Endothelial cell of umbilical vein (primary cell): ENCODE measurements around the gene SMIM31. TPM values are rescaled to one million over a fixed set of nuclear protein-coding genes. Genes with fewer than 3 reads are reported as not detected.

Source experiments
- BruUV-seq: library from RNA; stranded (reverse); fragments of 400-500 nt; replicated peaks from 2 replicates; lab custom pipeline; 2021; lab: Mats Ljungman, UMichigan
- CTCF ChIA-PET: fragments of 300-600, 350-600 bp; sonication (Branson Sonifier 250); formaldehyde crosslinking; loops from one replicate; lab custom pipeline; 2021; ENCODE audit warnings: antibody characterized with exemption, inconsistent platforms; lab: Charles Lee
- POLR2A ChIA-PET: fragments of 300-600, 350-600 bp; sonication (Branson Sonifier 250); formaldehyde crosslinking; loops from one replicate; lab custom pipeline; 2021; ENCODE audit warnings: antibody characterized with exemption, inconsistent platforms; lab: Charles Lee
- DNase-seq: peaks from one replicate; pipeline ENCODE4 v3.0.0-alpha.2; 2011; ENCODE audit warnings: low read depth, low spot score
- FAIRE-seq: peaks from 2 replicates; lab custom pipeline; 2011; peaks lifted over from hg19 to GRCh38; lab: Jason Lieb, UNC
- H2AFZ ChIP-seq: 2 replicates; pipeline ENCODE4 v1.6.0; 2012; ENCODE audit warnings: low read depth, low read length, control low read depth, inconsistent platforms
- H3K27ac ChIP-seq: 2 replicates; pipeline ENCODE4 v1.5.1; 2011; ENCODE audit warnings: low read depth, mild to moderate bottlenecking, control low read depth, low read length, moderate library complexity; ENCODE audit not compliant: insufficient read depth
- H3K27me3 ChIP-seq, 2 experiments: 2 replicates each; pipeline versions ENCODE4 v1.6.0 to v1.6.1; 2011; ENCODE audit warnings: low read length in 2 of 2, mixed read lengths in 1 of 2; ENCODE audit not compliant: control insufficient read depth in 2 of 2, insufficient read depth in 2 of 2
- H3K36me3 ChIP-seq, 2 experiments: 2 replicates in 1 of 2; 3 replicates in 1 of 2; pipeline ENCODE4 v1.5.1; 2011; ENCODE audit warnings: low read length in 2 of 2, mild to moderate bottlenecking in 1 of 2, moderate library complexity in 1 of 2; ENCODE audit not compliant: control insufficient read depth in 2 of 2, insufficient read depth in 2 of 2; ENCODE audit errors: extremely low read depth in 1 of 2
- H3K4me1 ChIP-seq: 3 replicates; pipeline ENCODE4 v1.5.1; 2011; ENCODE audit warnings: mild to moderate bottlenecking, low read length; ENCODE audit not compliant: control insufficient read depth, insufficient read depth; ENCODE audit errors: extremely low read depth
- H3K4me2 ChIP-seq: 2 replicates; pipeline ENCODE4 v1.6.1; 2011; ENCODE audit warnings: low read length, control low read depth, mixed read lengths; ENCODE audit not compliant: insufficient read depth
- H3K4me3 ChIP-seq, 3 experiments: fragments of 200-600 bp in 1 of 3; sonication (generic), shearing (Covaris generic) in 1 of 3; replicated peaks in 1 of 3; 2 replicates each; pipeline ENCODE4 v1.5.1; 2011 to 2016; ENCODE audit warnings: control low read depth in 3 of 3, low read length in 3 of 3, mild to moderate bottlenecking in 2 of 3, inconsistent platforms in 1 of 3, low read depth in 1 of 3, moderate library complexity in 1 of 3; ENCODE audit not compliant: insufficient read depth in 1 of 3
- H3K79me2 ChIP-seq: 2 replicates; pipeline ENCODE4 v1.6.0; 2012; ENCODE audit warnings: low read length, inconsistent platforms; ENCODE audit not compliant: control insufficient read depth, insufficient read depth
- H3K9ac ChIP-seq: replicated peaks from 2 replicates; pipeline ENCODE3; 2011; ENCODE audit warnings: low read length, control low read depth; ENCODE audit not compliant: insufficient read depth; ENCODE audit errors: extremely low read depth
- H3K9me1 ChIP-seq: replicated peaks from 3 replicates; pipeline ENCODE4 v1.6.0; 2011; ENCODE audit warnings: mild to moderate bottlenecking, low read length; ENCODE audit not compliant: control insufficient read depth, insufficient read depth; ENCODE audit errors: extremely low read depth
- H3K9me3 ChIP-seq: replicated peaks from 2 replicates; pipeline ENCODE4 v1.5.1; 2012; ENCODE audit warnings: low read length, inconsistent platforms; ENCODE audit not compliant: control insufficient read depth, insufficient read depth
- H4K20me1 ChIP-seq: replicated peaks from 2 replicates; pipeline ENCODE3; 2011; ENCODE audit warnings: mild to moderate bottlenecking, low read length; ENCODE audit not compliant: control insufficient read depth, insufficient read depth; ENCODE audit errors: extremely low read depth
- EZH2 ChIP-seq: IDR thresholded peaks from 2 replicates; pipeline ENCODE4 v1.6.1; 2012; ENCODE audit warnings: borderline replicate concordance, low read depth, mild to moderate bottlenecking, moderate library complexity, low read length, inconsistent platforms; ENCODE audit not compliant: severe bottlenecking
- FOS ChIP-seq: IDR thresholded peaks from 2 replicates; pipeline ENCODE4 v1.6.1; 2011; ENCODE audit warnings: mild to moderate bottlenecking, low read length, moderate library complexity, borderline replicate concordance; ENCODE audit not compliant: insufficient read depth
- GATA2 ChIP-seq: IDR thresholded peaks from 2 replicates; pipeline ENCODE4 v1.7.0; 2011; ENCODE audit warnings: low read depth, mild to moderate bottlenecking, moderate library complexity, mixed read lengths, low read length; ENCODE audit not compliant: insufficient read length, insufficient read depth
- JUN ChIP-seq: IDR thresholded peaks from 2 replicates; pipeline ENCODE4 v1.6.1; 2011; ENCODE audit warnings: borderline replicate concordance, low read depth; ENCODE audit not compliant: insufficient read length, insufficient read depth
- MYC ChIP-seq: IDR thresholded peaks from one replicate; pipeline ENCODE4 v1.6.1; 2011; ENCODE audit warnings: mild to moderate bottlenecking, low read depth, low read length
- POLR2A ChIP-seq: IDR thresholded peaks from 2 replicates; pipeline ENCODE4 v1.6.1; 2012; ENCODE audit warnings: low read depth, mild to moderate bottlenecking, control low read depth, low read length
- POLR2AphosphoS5 ChIP-seq: IDR thresholded peaks from 2 replicates; pipeline ENCODE4 v1.6.1; 2012; ENCODE audit warnings: low read depth, mild to moderate bottlenecking, control low read depth, low read length, moderate library complexity; ENCODE audit not compliant: insufficient read depth
- dilution Hi-C: fragments of 300-500 bp; cut with MboI; formaldehyde crosslinking; loops from one replicate; pipeline ENCODE4 v1.15.0; 2019; ENCODE audit warnings: low sequenced_read_pairs; ENCODE audit not compliant: extremely low pct_ligation_motif_present
- intact Hi-C: fragments of 100-400 bp; cut with micrococcal nuclease; formaldehyde crosslinking; loops from one replicate; pipeline ENCODE4 v1.10.0; 2022
- polyA plus RNA-seq, 4 experiments: library from polyadenylated mRNA; depleted of rRNA in 3 of 4; stranded (reverse) in 3 of 4; unstranded in 1 of 4; fragments of >200 nt; gene quantifications; 2 replicates each; pipeline versions ENCODE4 v1.2.1 to v1.2.3, GENCODE V29; 2011 to 2012; ENCODE audit warnings: missing spikeins in 1 of 4
- total RNA-seq: library from RNA; stranded (reverse); gene quantifications from 2 replicates; pipeline ENCODE4 v1.2.3, GENCODE V29; 2021
- TF ChIP-seq, protein P1 (sequence below), 2 donors: IDR thresholded peaks; 1 replicate in 1 of 2; 2 replicates in 1 of 2; pipeline ENCODE4 v1.5.1; 2011; ENCODE audit warnings: low read length in 2 of 2, mild to moderate bottlenecking in 2 of 2, moderate library complexity in 2 of 2, control low read depth in 1 of 2, inconsistent platforms in 1 of 2, low read depth in 1 of 2; ENCODE audit not compliant: insufficient read depth in 1 of 2; ENCODE audit errors: extremely low read depth in 1 of 2
- TF ChIP-seq, protein P2 (sequence below): IDR thresholded peaks from 2 replicates; pipeline ENCODE4 v1.6.1; 2011; ENCODE audit not compliant: insufficient read depth, insufficient read length

SMIM31 gene
- total and polyA plus RNA-seq, 2 donors (not counting 3 experiments of a cell fraction or from before 2014, with no cell fraction given): not detected

DNA sequence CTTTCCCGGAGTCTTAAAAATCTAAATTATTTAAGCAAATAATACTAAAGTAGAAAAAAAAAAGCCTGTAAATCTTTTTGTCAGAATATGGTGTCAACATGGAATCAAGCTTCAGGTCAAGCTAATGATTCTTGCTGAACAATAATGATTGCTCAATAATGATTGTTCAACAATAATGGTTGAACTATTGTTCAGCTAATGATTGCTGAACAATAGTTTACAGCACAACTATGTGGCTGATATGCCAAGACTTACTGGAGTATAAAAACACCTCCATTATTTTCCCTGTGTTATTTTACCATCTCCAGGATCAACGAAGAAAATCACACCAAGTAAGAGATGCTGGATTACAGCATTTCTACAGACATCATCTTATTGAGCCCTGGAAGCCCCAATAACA, 35.1 kb upstream of the SMIM31 start:
- dilution Hi-C loops: no loop called here

DNA sequence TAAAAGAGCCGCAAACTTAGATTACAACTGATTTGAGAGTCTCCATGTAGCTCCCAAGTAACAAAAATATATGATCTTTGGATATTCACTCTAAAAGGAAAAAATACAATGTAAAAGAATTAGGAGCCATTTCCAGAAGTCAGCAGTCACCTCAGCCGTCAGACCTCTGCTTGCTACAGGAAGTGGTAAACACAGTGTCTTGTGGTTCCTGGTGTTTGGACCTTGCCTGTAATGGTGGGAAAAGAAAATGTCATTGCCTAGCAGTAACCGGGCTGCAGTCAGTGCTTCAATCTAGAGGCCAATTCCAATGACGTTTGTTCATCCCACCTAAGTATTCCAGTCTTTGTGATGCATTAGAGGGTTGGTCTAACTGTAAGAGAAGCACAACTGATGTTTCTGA, 28.9 kb upstream of the SMIM31 start:
- Histone ChIP-seq H3K9me3 (no peaks in the 10 kb centered on the region), H3K9ac (no peak overlapping the region), H4K20me1 (no peaks in the 10 kb centered on the region), H3K4me3 (no peak overlapping the region), H3K79me2 (no peaks in the 10 kb centered on the region), H3K27me3 (no peaks in the 10 kb centered on the region), H2AFZ (no peak overlapping the region), H3K4me2 (no peak overlapping the region), H3K36me3 (no peaks in the 10 kb centered on the region), H3K9me1 (no peaks in the 10 kb centered on the region), H3K27ac (no peak overlapping the region), H3K4me1 (no peaks in the 10 kb centered on the region)
- intact Hi-C loops: no loop called here
- ChIA-PET POLR2A (no interaction called here), CTCF (no interaction called here)
- TF ChIP-seq FOS: no peak
- no peak for TF ChIP-seq POLR2AphosphoS5
- TF ChIP-seq JUN: no peak
- no peak for TF ChIP-seq EZH2
- TF ChIP-seq, protein P1, sequence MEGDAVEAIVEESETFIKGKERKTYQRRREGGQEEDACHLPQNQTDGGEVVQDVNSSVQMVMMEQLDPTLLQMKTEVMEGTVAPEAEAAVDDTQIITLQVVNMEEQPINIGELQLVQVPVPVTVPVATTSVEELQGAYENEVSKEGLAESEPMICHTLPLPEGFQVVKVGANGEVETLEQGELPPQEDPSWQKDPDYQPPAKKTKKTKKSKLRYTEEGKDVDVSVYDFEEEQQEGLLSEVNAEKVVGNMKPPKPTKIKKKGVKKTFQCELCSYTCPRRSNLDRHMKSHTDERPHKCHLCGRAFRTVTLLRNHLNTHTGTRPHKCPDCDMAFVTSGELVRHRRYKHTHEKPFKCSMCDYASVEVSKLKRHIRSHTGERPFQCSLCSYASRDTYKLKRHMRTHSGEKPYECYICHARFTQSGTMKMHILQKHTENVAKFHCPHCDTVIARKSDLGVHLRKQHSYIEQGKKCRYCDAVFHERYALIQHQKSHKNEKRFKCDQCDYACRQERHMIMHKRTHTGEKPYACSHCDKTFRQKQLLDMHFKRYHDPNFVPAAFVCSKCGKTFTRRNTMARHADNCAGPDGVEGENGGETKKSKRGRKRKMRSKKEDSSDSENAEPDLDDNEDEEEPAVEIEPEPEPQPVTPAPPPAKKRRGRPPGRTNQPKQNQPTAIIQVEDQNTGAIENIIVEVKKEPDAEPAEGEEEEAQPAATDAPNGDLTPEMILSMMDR (IDR thresholded peaks at IDR 0.05; ENCODE audit: extremely low read depth in 1 of 2, insufficient read depth in 1 of 2, low read depth in 1 of 2, low read length in 2 of 2): no peak
- TF ChIP-seq, protein P2, sequence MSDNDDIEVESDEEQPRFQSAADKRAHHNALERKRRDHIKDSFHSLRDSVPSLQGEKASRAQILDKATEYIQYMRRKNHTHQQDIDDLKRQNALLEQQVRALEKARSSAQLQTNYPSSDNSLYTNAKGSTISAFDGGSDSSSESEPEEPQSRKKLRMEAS: no peak
- no peak for TF ChIP-seq GATA2
- TF ChIP-seq MYC: no peak
- no peak for TF ChIP-seq POLR2A
- BruUV-seq: no TSS peak
- no peak for DNase-seq
- dilution Hi-C loops: no loop called here
- FAIRE-seq: no peak

More for the DNA sequence above, 35.1 kb upstream of the SMIM31 start:
- ChIA-PET CTCF (no interaction called here), POLR2A (no interaction called here)
- H3K4me1 ChIP-seq: no peaks in the 10 kb centered on the region
- H3K4me2 ChIP-seq: no peak overlapping the region
- DNase-seq (no peak), FAIRE-seq (no peak)
- H4K20me1 ChIP-seq: no peaks in the 10 kb centered on the region
- H3K36me3 ChIP-seq: no peaks in the 10 kb centered on the region
- no TSS peak for BruUV-seq
- no peak overlapping the region for H3K4me3 ChIP-seq
- no peaks in the 10 kb centered on the region for H3K9me1 ChIP-seq
- no peaks in the 10 kb centered on the region for H3K79me2 ChIP-seq
- H3K27ac ChIP-seq: no peak overlapping the region
- H2AFZ ChIP-seq: no peak overlapping the region
- intact Hi-C loops: no loop called here
- H3K27me3 ChIP-seq: no peaks in the 10 kb centered on the region
- TF ChIP-seq MYC (no peak), POLR2AphosphoS5 (no peak), EZH2 (no peak), JUN (no peak), POLR2A (no peak), GATA2 (no peak)
- TF ChIP-seq, protein P1 (IDR thresholded peaks at IDR 0.05; ENCODE audit: extremely low read depth in 1 of 2, insufficient read depth in 1 of 2, low read depth in 1 of 2, low read length in 2 of 2): no peak
- no peak overlapping the region for H3K9ac ChIP-seq
- peaks cover 2% of the 10 kb centered on the region for H3K9me3 ChIP-seq
